IPS-18a (cell line): ENCODE results near the gene CAMK4.
"Not testable (repeated sequence)": the region's sequence is repeated elsewhere in the genome, so short reads cannot be mapped to it uniquely, and the experiment has no call there.

Experiments used
- H3K27ac ChIP-seq: one replicate; pipeline ENCODE4 v1.5.1; 2013; ENCODE audit warnings: low read length
- H3K27me3 ChIP-seq: one replicate; pipeline ENCODE4 v1.6.1; 2013; ENCODE audit warnings: mild to moderate bottlenecking, low read length; ENCODE audit not compliant: control insufficient read depth, insufficient read depth
- H3K36me3 ChIP-seq: one replicate; pipeline ENCODE4 v1.6.1; 2013; ENCODE audit warnings: low read depth, low read length; ENCODE audit not compliant: control insufficient read depth
- H3K4me1 ChIP-seq: one replicate; pipeline ENCODE4 v1.6.1; 2013; ENCODE audit warnings: low read depth, low read length; ENCODE audit not compliant: control insufficient read depth
- H3K4me3 ChIP-seq: one replicate; pipeline ENCODE4 v1.5.1; 2013; ENCODE audit warnings: low read length
- H3K9ac ChIP-seq: one replicate; pipeline ENCODE4 v1.6.1; 2013; ENCODE audit warnings: mild to moderate bottlenecking, low read length, moderate library complexity
- H3K9me3 ChIP-seq: one replicate; pipeline ENCODE4 v1.6.1; 2013; ENCODE audit warnings: low read depth, low read length; ENCODE audit not compliant: control insufficient read depth

The CAMK4 gene

DNA sequence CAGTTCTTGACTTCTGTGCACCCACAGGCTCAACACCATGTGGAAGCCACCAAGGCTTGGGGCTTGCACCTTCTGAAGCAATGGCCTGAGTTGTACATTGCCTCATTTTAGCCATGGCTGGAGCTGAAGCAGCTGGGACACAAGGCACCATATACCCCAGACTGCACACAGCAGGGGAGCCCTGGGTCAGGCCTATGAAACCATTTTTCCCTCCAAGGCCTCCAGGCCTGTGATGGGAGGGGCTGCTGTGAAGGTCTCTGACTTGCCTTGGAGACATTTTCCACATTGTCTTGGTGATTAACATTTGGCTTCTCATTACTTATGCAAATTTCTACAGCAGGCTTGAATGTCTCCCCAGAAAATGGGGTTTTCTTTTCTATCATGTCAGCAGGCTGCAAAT is 185.1 kb downstream of the CAMK4 start:
- not testable (repeated sequence) for H3K9me3 ChIP-seq, H3K27ac ChIP-seq, H3K9ac ChIP-seq, H3K36me3 ChIP-seq, H3K4me3 ChIP-seq, H3K27me3 ChIP-seq, H3K4me1 ChIP-seq

DNA sequence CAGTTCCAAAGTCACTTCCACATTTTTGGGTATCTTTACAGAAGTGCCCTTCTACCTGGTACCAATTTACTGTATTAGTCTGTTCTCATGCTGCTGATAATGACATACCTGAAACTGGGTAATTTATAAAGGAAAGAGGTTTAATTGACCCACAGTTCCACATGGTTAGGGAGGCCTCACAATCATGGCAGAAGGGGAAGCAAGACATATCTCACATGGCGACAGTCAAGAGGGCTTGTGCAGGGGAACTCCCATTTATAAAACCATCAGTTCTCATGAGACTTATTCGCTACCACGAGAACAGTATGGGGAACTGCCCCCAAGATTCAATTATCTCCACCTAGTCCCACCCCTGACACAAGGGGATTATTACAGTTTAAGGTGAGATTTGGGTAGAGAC is 185.9 kb downstream of the CAMK4 start:
- H3K36me3 ChIP-seq, H3K4me3 ChIP-seq, H3K9me3 ChIP-seq, H3K27me3 ChIP-seq, H3K27ac ChIP-seq, H3K4me1 ChIP-seq, H3K9ac ChIP-seq: not testable (repeated sequence)

DNA sequence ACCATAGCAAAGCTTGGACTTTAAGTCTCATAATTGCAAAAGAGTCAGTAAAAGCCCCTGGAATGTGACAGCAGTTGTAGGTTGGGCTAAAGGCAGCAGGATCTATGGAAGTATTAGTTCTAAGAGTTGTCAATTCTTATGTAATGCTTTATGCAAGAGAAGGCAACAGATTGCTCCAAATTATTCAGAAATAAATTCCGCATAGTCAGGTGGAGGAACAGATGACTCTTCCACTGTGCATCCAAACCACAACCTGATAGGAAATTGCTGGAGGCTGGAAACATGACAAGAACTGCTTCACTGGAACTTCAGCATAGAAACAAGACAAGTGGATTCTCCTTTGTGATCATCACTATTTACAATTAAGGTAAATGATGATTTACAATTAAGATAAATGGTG is 187.1 kb downstream of the CAMK4 start:
- Histone ChIP-seq H3K27ac (no peak overlapping the region), H3K27me3 (no peaks in the 10 kb centered on the region), H3K9ac (no peak overlapping the region), H3K9me3 (no peaks in the 10 kb centered on the region), H3K36me3 (no peaks in the 10 kb centered on the region), H3K4me3 (no peak overlapping the region), H3K4me1 (no peaks in the 10 kb centered on the region)

DNA sequence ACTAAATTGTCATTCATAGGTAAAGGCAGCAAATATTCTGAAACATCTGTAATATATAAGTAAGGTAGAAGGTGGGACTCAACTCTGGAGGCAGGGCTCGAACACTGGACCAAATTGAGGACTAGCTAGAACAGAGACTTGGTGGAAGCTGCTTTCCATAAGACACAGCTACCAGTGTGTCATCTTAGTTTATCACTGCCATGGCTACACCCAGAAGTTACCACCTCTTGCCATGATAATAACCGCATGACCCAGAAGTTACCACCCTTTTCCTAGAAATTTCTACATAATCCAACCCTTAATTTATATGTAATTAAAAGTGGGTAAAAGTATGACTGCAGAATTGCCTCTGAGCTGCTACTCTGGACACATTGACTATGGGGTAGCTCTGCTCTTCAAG is 188.4 kb downstream of the CAMK4 start:
- no peak overlapping the region for H3K27ac ChIP-seq
- no peaks in the 10 kb centered on the region for H3K27me3 ChIP-seq
- H3K4me3 ChIP-seq, result no peak overlapping the region
- H3K9me3 ChIP-seq, result no peaks in the 10 kb centered on the region
- no peak overlapping the region for H3K9ac ChIP-seq
- no peaks in the 10 kb centered on the region for H3K4me1 ChIP-seq
- H3K36me3 ChIP-seq, result no peaks in the 10 kb centered on the region

DNA sequence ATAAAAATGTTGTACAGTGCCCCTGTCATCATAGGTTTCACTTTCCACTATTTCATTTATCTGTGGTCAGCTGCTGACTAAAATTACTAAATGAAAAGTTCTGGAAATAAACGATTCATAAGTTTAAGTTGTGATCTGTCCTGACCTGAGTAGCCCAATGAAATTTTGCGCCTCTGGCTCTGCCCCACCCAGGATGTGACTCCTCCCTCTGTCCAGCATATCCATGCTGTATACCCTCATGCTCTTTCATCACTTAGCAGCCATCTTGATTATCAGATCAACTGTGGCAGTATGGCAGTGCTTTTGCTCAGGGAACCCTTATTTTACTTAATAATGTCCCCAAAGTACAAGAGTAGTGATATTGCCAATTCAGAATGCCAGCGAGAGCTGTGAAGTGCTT is 190.9 kb downstream of the CAMK4 start:
- H3K4me1 ChIP-seq, result no peaks in the 10 kb centered on the region
- no peaks in the 10 kb centered on the region for H3K9me3 ChIP-seq
- H3K4me3 ChIP-seq, result no peak overlapping the region
- H3K9ac ChIP-seq, result no peak overlapping the region
- H3K27ac ChIP-seq, result no peak overlapping the region
- H3K27me3 ChIP-seq, result no peaks in the 10 kb centered on the region
- no peaks in the 10 kb centered on the region for H3K36me3 ChIP-seq

DNA sequence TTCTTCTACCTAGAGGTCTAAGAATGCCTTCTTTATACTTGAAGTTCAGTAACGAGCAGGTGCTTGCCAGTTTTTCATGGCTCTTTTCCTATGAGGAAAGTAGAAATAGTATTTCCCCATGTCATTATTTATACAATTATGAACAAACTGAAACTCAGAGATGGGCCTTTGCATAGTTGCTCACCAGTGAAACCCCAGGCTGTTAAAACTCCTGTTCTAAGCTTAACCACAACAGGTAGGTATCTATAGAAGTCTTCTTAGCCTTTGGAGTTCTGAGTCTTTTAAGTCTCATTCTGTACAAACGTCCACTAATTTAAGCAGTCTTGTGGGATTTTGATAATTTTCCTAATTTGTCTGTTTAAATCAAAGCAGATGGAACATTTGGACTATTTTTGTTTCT is 198.1 kb downstream of the CAMK4 start:
- Histone ChIP-seq H3K4me3 (no peak overlapping the region), H3K9me3 (no peaks in the 10 kb centered on the region), H3K27me3 (no peaks in the 10 kb centered on the region), H3K27ac (no peak overlapping the region), H3K4me1 (peaks cover 7% of the 10 kb centered on the region), H3K9ac (no peak overlapping the region), H3K36me3 (no peaks in the 10 kb centered on the region)

DNA sequence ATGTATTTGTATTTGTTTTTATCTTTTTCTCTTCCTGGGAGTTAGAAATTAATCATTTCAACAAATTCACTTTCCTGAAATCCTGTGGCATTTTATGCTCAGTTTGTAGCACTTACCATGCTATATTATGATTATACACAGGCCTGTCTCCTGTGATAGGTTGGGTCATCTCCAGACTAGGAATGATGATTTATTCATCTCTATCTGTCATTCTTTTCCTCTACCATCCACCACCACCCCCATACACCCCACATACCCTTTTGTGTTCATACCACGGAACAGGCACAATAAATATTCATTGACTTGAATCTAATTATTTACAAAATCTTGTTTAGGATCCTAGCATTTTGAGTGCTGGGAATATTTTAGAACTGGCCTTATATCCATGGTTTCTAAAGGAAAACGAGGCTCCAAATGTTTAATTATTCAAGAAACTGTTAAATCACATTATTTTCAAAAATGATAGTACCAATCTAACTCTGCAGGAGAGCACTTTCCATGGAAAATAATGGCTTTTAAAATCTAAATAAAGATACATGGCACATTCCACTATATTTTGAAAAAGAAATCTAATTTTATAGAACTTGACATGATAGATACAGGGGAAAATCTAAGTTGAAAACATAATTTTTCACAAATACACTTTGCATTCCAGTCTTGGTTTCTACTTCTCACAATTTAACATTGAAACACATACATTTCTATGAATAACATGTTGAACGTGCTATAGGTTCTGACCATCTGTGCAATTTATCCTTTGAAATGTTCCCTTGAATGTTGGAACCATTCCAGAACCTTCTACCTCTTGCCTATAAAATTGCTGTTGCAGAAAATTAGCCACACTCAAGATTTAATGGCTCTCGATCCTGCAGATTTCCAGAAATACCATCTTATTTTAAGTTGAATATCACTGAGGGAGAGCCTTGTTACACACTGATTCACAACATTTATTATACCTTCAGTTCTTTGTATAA is 198.8 kb downstream of the CAMK4 start:
- no peak overlapping the region for H3K4me3 ChIP-seq
- no peaks in the 10 kb centered on the region for H3K27me3 ChIP-seq
- no peaks in the 10 kb centered on the region for H3K36me3 ChIP-seq
- no peaks in the 10 kb centered on the region for H3K9me3 ChIP-seq
- H3K27ac ChIP-seq, result no peak overlapping the region
- no peak overlapping the region for H3K9ac ChIP-seq
- peaks cover 7% of the 10 kb centered on the region for H3K4me1 ChIP-seq

DNA sequence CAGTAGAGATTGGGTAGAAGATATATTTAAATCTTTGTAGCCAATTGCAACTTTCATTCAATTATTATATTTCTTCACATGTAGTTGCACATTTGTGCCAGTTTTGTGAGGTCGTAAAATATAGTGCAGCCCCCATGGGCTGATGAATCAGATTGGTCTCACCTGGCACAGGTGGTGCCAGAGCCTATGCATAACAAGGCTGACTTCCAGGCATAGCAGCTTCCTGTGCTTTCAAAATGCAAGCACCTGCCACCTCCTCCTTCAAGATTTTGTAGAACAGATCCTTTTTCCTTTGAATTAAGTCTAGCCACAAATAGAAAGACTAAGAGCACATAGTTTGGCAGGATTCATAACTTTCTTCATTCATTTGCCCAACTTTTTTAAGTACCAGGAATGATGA is 201.0 kb downstream of the CAMK4 start:
- Histone ChIP-seq H3K36me3 (no peaks in the 10 kb centered on the region), H3K27me3 (no peaks in the 10 kb centered on the region), H3K9me3 (no peaks in the 10 kb centered on the region), H3K9ac (no peak overlapping the region), H3K4me3 (no peak overlapping the region), H3K27ac (no peak overlapping the region), H3K4me1 (peaks cover 7% of the 10 kb centered on the region)

DNA sequence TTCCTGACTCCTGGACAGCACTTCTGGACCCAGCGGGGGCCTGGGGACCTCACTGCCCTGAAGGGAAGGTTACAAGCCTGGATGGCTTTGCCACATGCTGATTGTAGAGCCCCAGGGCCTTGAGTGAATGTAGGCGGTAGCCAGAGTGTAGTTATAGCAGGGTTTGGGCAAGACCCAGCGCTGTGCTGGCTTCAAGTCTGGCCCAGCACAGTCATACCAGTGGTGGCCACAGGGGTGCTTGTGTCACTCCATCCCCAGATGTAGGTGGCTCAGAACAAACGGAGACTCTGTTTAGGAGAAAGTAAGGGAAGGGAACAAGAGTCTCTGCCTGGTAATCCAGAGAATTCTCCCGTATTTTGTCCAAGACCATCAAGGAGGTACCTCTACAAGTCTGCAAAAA is 203.6 kb downstream of the CAMK4 start:
- H3K4me1 ChIP-seq, result peaks cover 7% of the 10 kb centered on the region

DNA sequence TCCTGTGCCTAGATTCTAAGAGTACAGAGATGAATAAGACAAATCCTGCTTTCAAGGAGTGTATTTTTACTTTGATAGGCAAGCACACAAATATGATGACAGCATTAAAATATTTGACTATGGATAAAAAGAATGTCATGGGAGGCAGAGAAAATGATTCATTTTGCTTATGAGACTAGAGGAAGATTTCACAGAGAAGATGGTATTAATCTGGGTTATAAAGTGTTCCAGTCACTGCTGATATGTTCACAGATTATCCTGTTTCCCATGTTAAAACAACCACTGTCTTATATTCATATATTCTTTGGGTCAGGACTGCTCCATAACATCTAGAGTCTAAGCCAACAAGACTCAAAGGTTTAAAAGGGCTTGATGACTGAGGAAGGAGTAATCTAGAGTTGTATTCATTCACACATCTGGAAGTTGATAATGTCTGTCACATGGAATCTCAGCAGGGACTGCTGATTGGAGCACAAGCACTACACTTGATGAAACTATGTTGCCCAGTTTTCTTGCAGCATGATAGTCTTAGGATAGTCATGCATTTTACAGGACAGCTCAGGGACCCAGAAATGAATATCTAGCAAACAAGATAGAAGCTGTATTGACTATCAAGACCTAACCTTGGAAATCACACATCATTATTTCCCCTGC is 208.8 kb downstream of the CAMK4 start:
- Histone ChIP-seq H3K9ac (no peak overlapping the region), H3K27ac (no peak overlapping the region), H3K9me3 (no peaks in the 10 kb centered on the region), H3K36me3 (no peaks in the 10 kb centered on the region), H3K27me3 (no peaks in the 10 kb centered on the region), H3K4me1 (no peaks in the 10 kb centered on the region), H3K4me3 (no peak overlapping the region)

More for the DNA sequence above, 203.6 kb downstream of the CAMK4 start:
- H3K9me3 ChIP-seq, result no peaks in the 10 kb centered on the region
- no peak overlapping the region for H3K9ac ChIP-seq
- H3K36me3 ChIP-seq, result no peaks in the 10 kb centered on the region
- no peak overlapping the region for H3K4me3 ChIP-seq
- H3K27ac ChIP-seq, result no peak overlapping the region
- no peaks in the 10 kb centered on the region for H3K27me3 ChIP-seq

DNA sequence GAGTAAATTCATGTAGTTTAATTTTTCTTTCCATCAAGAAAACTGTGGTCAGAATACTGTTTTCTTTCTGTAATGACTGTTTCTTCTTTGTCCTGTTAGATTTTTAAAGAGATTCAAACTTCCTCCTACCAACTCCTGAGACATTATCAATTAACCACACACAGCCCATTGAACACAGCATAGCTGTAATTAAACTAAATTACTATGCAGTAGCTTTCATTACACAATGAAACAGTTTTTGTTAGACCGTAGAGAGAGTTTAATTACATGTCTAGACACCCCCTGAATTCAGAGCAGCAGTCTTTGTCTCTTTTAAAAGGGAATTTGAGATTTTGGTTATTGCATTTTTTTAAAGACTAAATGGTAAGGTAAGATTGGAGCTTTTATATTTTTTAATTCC is 210.6 kb downstream of the CAMK4 start:
- H3K27ac ChIP-seq, result no peak overlapping the region
- H3K9ac ChIP-seq, result no peak overlapping the region
- H3K9me3 ChIP-seq, result no peaks in the 10 kb centered on the region
- H3K36me3 ChIP-seq, result no peaks in the 10 kb centered on the region
- H3K27me3 ChIP-seq, result no peaks in the 10 kb centered on the region
- H3K4me1 ChIP-seq, result no peaks in the 10 kb centered on the region
- no peak overlapping the region for H3K4me3 ChIP-seq
